Fibroblast of skin of left quadriceps (primary cell): ENCODE measurements around the gene WAS.
"Not testable (repeated sequence)": the region's sequence is repeated elsewhere in the genome, so short reads cannot be mapped to it uniquely, and the experiment has no call there.

Experiments used
- DNase-seq, 2 experiments: peaks; one replicate each; pipeline ENCODE4 v3.0.0-alpha.2; 2013; ENCODE audit warnings: low read depth in 2 of 2

Gene WAS

GRCh38 chrX:48685416-48685815 lies 1.8 kb downstream of the WAS start:
- DNase-seq: no peak

GRCh38 chrX:48688531-48689150 lies 5.0 kb downstream of the WAS start:
- DNase-seq: no peak

- DNase-seq: no peak
Observed at GRCh38 chrX:48689208-48689920, 5.8 kb downstream of the WAS start.

- not testable (repeated sequence) for DNase-seq
Observed at GRCh38 chrX:48691746-48692145, 8.1 kb downstream of the WAS start.

- no peak for DNase-seq
Observed at GRCh38 chrX:48694776-48695533, 11.4 kb downstream of the WAS start.

- no peak for DNase-seq
Observed at GRCh38 chrX:48695534-48695896, 11.9 kb downstream of the WAS start.

- DNase-seq: no peak
Observed at GRCh38 chrX:48695925-48696300, 12.3 kb downstream of the WAS start.

- peak; percentile 64 to 65 for DNase-seq
Observed at GRCh38 chrX:48696301-48696908, 12.8 kb downstream of the WAS start, which contains the start of gene SUV39H1. SUV39H1 (plus strand) TSS chrX:48696734; CDS start chrX:48696785, 51 bp downstream.

- no peak for DNase-seq
Observed at GRCh38 chrX:48696909-48697727, 13.5 kb downstream of the WAS start.

GRCh38 chrX:48698306-48698705 lies 14.7 kb downstream of the WAS start:
- no peak for DNase-seq

- DNase-seq: no peak
Observed at GRCh38 chrX:48700246-48700645, 16.6 kb downstream of the WAS start.

- DNase-seq: no peak
Observed at GRCh38 chrX:48700951-48701653, 17.5 kb downstream of the WAS start.

GRCh38 chrX:48702032-48702431 lies 18.4 kb downstream of the WAS start:
- no peak for DNase-seq

- DNase-seq: no peak
Observed at GRCh38 chrX:48702716-48703115, 19.1 kb downstream of the WAS start.

GRCh38 chrX:48703228-48703627 lies 19.6 kb downstream of the WAS start:
- no peak for DNase-seq

GRCh38 chrX:48703642-48704481 lies 20.3 kb downstream of the WAS start:
- no peak for DNase-seq

GRCh38 chrX:48705871-48706270 lies 22.3 kb downstream of the WAS start:
- no peak for DNase-seq

- no peak for DNase-seq
Observed at GRCh38 chrX:48709522-48710112, 26.0 kb downstream of the WAS start.

- no peak for DNase-seq
Observed at GRCh38 chrX:48711162-48711928, 27.7 kb downstream of the WAS start.
